HG03025 (cell line): Measurements from ENCODE around the gene P2RY6.
"Not testable (repeated sequence)": the region's sequence is repeated elsewhere in the genome, so short reads cannot be mapped to it uniquely, and the experiment has no call there.

Experiments used
- ATAC-seq: cut with Tn5 transposase; IDR thresholded peaks from one replicate; pipeline ENCODE4 v1.9.1; 2021; ENCODE audit warnings: mild to moderate bottlenecking, moderate library complexity; ENCODE audit not compliant: unreplicated experiment, low FRiP score

The P2RY6 gene

GRCh38 chr11:73258104-73259035 lies 13.8 kb upstream of the P2RY6 start:
- ATAC-seq, result no peak

GRCh38 chr11:73259406-73260126 lies 12.6 kb upstream of the P2RY6 start:
- ATAC-seq, result no peak

- no peak for ATAC-seq
Observed at GRCh38 chr11:73260127-73260457, 12.0 kb upstream of the P2RY6 start.

GRCh38 chr11:73262851-73263495 lies 9.2 kb upstream of the P2RY6 start:
- no peak for ATAC-seq

- ATAC-seq, result no peak
Observed at GRCh38 chr11:73263640-73264039, 8.5 kb upstream of the P2RY6 start.

GRCh38 chr11:73265278-73265810 lies 6.8 kb upstream of the P2RY6 start:
- ATAC-seq, result no peak

- ATAC-seq, result no peak
Observed at GRCh38 chr11:73265853-73266645, 6.1 kb upstream of the P2RY6 start.

GRCh38 chr11:73266646-73267020 lies 5.5 kb upstream of the P2RY6 start:
- no peak for ATAC-seq

GRCh38 chr11:73267122-73267846 lies 4.9 kb upstream of the P2RY6 start:
- ATAC-seq, result no peak

GRCh38 chr11:73267906-73268540 lies 4.1 kb upstream of the P2RY6 start:
- ATAC-seq, result no peak

GRCh38 chr11:73268671-73269271 lies 3.4 kb upstream of the P2RY6 start:
- no peak for ATAC-seq

- ATAC-seq, result no peak
Observed at GRCh38 chr11:73269459-73270015, 2.6 kb upstream of the P2RY6 start.

GRCh38 chr11:73270016-73270854 lies 1.9 kb upstream of the P2RY6 start:
- ATAC-seq, result no peak

GRCh38 chr11:73270855-73271477 lies 1.2 kb upstream of the P2RY6 start:
- no peak for ATAC-seq

- not testable (repeated sequence) for ATAC-seq
Observed at GRCh38 chr11:73271478-73271865, 666 bp upstream of the P2RY6 start.

GRCh38 chr11:73272680-73273038 lies 521 bp downstream of the P2RY6 start:
- no peak for ATAC-seq

GRCh38 chr11:73273222-73273895 lies 1.2 kb downstream of the P2RY6 start:
- ATAC-seq, result no peak
